ENCODE measurements around the gene TMEM205.
A peak's percentile ranks its signal among the peaks of the same experiment; 100 is the strongest.

The TMEM205 gene

DNA sequence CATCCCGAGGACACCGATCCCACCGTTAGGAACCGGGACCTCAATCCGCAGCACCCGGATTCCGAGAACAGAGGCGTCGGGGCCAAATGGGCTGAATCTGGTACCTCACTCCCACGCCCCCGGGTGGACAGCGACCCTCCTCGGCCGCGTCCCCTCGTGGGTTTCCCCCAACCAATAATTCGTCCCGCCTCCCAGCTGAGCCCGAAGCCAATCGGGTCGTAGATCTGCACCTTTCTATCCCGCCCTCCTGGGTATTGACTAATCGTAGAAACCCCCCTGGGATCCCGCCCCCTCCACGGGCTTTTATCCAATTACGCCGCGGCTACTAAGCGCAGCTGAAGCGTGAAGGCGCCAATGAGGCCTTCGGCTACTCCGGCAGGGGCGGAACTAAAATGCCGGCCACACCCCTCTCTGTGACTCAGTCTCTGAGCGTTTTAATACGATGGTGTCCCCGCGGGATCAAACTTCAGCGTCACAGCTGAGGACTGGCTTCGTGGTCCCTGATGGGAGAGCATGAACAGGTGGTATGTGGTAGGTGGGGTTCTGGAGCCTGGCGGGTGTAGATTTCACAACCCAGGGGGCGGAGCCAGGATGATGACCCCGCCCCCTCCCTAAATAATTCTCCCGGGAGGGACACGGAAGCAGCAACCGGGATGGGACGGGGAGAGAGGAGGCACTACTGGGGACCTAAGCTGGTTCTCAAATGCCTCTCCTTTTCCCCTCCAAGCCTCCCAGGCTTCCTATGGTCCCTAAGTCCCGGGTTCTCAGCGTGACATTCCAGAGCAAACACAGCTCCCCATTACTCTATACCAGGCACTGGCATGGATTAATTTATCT lies at the start of gene TMEM205, which contains the start of gene CCDC159:
Gene TMEM205 (minus strand): TSS at position 165 of the 837 bp plus-strand sequence. CDS start 649 bp downstream, outside the sequence.
Gene CCDC159 (plus strand): TSS at position 416 of the 837 bp plus-strand sequence. CDS start 88 bp downstream, at position 504.
- peak; percentile 99 for DNase-seq (ENCODE audit: low read depth)
- H3K4me3 ChIP-seq (ENCODE audit: control insufficient read depth, low read depth, low read length), result peak within 1 kb of the TSS; percentile 82
- TF ChIP-seq, protein P1, sequence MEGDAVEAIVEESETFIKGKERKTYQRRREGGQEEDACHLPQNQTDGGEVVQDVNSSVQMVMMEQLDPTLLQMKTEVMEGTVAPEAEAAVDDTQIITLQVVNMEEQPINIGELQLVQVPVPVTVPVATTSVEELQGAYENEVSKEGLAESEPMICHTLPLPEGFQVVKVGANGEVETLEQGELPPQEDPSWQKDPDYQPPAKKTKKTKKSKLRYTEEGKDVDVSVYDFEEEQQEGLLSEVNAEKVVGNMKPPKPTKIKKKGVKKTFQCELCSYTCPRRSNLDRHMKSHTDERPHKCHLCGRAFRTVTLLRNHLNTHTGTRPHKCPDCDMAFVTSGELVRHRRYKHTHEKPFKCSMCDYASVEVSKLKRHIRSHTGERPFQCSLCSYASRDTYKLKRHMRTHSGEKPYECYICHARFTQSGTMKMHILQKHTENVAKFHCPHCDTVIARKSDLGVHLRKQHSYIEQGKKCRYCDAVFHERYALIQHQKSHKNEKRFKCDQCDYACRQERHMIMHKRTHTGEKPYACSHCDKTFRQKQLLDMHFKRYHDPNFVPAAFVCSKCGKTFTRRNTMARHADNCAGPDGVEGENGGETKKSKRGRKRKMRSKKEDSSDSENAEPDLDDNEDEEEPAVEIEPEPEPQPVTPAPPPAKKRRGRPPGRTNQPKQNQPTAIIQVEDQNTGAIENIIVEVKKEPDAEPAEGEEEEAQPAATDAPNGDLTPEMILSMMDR (conservative IDR thresholded peaks at IDR 0.05; ENCODE audit: control insufficient read depth, insufficient read depth, low read depth, low read length), result no peak

DNA sequence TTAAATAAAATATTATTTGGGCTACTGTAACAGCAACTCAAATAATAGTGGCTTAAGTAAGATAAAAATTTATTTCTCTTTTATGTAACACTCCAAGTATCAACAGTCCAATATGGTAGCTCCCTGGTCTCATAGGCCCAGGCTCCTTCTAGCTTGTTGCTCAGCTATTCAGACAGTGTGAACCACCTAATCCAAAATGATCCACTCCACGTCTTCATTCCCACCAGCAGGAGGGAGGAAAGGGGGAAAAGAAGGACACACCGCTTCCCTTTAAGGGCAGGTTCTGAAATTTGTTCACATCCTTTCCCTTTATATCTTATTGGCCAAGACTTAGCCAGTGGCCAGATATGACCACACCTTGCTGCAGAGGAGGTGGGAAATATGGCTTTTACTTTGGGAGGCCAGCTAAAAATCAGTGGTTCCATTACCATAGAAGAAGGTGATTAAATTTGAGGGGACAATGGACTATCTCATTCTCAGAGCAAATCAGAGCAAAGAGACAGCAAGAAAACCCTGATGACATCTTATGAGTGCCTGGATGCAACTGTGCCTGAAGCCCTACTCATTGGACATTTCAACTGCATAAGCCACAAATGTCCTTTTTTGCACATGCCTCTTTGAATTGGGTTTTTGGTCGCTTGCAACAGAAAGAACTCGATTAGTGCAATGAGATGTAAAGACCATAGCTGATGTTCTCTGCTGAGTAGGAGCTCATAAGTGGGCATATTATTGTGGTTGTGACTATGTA lies 45.0 kb upstream of the TMEM205 start:
- H3K4me3 ChIP-seq (ENCODE audit: control insufficient read depth, low read depth, low read length), result no peak overlapping the region
- no peak for DNase-seq (ENCODE audit: low read depth)
- TF ChIP-seq, protein P1 (conservative IDR thresholded peaks at IDR 0.05; ENCODE audit: control insufficient read depth, insufficient read depth, low read depth, low read length), result no peak

DNA sequence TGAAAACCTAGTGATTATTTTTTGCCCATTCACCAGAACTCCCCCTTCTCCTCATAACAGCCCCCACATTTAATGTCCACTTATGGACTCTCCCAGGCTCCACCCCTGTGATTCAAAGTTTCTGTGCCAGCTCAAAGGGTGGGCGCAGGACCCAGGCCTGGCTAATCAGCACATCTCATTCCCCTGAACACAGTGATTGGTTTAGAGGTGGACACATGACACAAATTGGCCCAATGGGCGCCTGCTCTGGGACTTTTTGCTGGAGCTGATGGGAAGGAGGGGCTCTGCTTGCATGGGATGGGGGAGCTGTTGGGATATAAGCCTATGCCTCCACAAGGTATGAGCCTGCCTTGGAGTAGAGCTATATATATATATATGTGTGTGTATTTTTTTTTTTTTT lies 44.3 kb upstream of the TMEM205 start:
- no peak overlapping the region for H3K4me3 ChIP-seq (ENCODE audit: control insufficient read depth, low read depth, low read length)
- no peak for DNase-seq (ENCODE audit: low read depth)
- TF ChIP-seq, protein P1 (conservative IDR thresholded peaks at IDR 0.05; ENCODE audit: control insufficient read depth, insufficient read depth, low read depth, low read length), result no peak

DNA sequence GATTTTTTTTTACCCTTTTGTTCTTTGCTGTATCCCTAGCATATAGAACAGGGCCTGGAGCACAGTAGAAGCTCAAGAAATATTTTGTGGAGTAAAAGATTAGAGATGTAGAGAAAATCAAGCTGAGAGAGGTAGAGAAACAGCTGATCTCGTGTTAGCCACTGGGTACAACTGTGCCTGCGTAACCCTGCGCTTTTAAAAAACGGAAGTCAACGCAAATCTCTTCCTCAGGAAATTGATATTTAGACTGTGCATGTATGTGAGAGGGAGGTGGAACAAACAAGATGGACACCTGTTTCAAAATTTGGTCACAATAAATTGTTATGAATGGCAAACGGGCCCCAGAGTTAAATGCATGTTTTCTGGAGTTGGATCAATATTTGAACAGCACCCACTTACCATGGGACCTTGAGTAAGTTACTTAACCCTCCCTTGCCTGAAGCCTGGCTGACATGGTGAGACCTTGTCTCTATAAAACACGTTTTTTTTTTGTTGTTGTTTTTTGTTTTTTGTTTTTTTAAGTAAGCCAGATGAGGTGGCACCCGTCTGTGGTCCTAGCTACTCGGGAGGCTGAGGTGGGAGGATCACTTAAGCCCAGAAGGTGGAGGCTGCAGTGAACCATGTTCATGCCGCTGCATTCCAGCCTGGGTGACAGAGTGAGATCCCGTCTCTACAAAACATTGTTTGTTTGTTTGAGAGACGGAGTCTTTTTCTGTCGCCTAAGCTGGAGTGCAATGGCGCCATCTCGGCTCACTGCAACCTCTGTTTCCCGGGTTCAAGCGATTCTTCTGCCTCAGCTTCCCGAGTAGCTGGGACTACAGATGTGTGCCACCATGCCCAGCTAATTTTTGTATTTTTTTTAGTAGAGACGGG lies 41.3 kb upstream of the TMEM205 start:
- TF ChIP-seq, protein P1 (conservative IDR thresholded peaks at IDR 0.05; ENCODE audit: control insufficient read depth, insufficient read depth, low read depth, low read length), result no peak
- no peak overlapping the region for H3K4me3 ChIP-seq (ENCODE audit: control insufficient read depth, low read depth, low read length)
- no peak for DNase-seq (ENCODE audit: low read depth)

DNA sequence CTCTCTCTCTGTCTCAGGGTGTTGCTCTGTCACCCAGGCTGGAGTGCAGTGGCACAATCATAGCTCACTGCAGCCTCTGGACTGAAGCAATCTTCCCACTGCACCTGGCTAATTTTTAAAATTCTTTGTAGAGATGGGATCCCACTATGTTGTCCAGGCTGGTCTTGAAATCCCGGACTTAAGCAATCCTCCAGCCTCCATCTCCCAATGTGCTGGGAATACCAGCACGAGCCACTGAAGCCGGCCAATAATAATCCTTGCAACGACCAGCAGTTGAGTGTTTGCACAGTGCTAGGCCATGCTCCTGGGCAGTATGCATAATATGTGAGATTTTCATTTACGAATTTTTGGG lies 38.7 kb upstream of the TMEM205 start:
- no peak for DNase-seq (ENCODE audit: low read depth)
- TF ChIP-seq, protein P1 (conservative IDR thresholded peaks at IDR 0.05; ENCODE audit: control insufficient read depth, insufficient read depth, low read depth, low read length), result no peak
- no peak overlapping the region for H3K4me3 ChIP-seq (ENCODE audit: control insufficient read depth, low read depth, low read length)

DNA sequence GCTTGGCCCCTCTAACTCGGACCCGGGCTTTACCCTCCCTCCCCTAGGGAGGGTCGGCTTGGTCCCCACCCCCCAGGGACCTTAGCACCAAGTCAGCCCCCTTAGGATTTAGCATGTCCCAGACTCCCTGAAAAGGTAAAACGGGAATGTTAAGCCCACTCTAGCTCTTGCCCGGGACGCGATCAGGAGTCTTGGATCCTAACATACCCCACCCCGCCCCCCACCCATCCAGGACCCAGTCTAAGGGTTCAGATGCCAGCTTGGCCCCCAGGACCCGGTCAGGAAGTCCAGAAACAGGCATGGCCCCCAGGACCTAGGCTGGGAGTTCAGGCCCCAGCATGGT lies 37.6 kb upstream of the TMEM205 start:
- no peak overlapping the region for H3K4me3 ChIP-seq (ENCODE audit: control insufficient read depth, low read depth, low read length)
- TF ChIP-seq, protein P1 (conservative IDR thresholded peaks at IDR 0.05; ENCODE audit: control insufficient read depth, insufficient read depth, low read depth, low read length), result no peak
- no peak for DNase-seq (ENCODE audit: low read depth)
